ENCODE results near the gene ABI3BP.

ABI3BP gene

GRCh38 chr3:100725935-100726513 lies 267.2 kb downstream of the ABI3BP start:
- no peak for DNase-seq (ENCODE audit: low read depth in 2 of 2)

GRCh38 chr3:100720426-100720825 lies 272.8 kb downstream of the ABI3BP start:
- no peak for DNase-seq (ENCODE audit: low read depth in 2 of 2)

GRCh38 chr3:100719136-100719535 lies 274.1 kb downstream of the ABI3BP start:
- no peak for DNase-seq (ENCODE audit: low read depth in 2 of 2)

- DNase-seq (ENCODE audit: low read depth in 2 of 2), result no peak
Observed at GRCh38 chr3:100717637-100718487, 275.4 kb downstream of the ABI3BP start.

- no peak for DNase-seq (ENCODE audit: low read depth in 2 of 2)
Observed at GRCh38 chr3:100717063-100717462, 276.2 kb downstream of the ABI3BP start.

GRCh38 chr3:100715176-100715575 lies 278.0 kb downstream of the ABI3BP start:
- no peak for DNase-seq (ENCODE audit: low read depth in 2 of 2)

- peak; percentile 48 to 74 for DNase-seq (ENCODE audit: low read depth in 2 of 2)
Observed at GRCh38 chr3:100710261-100710968, 282.8 kb downstream of the ABI3BP start.

- peak in 1 of 2 donors; percentile 13 for DNase-seq (ENCODE audit: low read depth in 2 of 2)
Observed at GRCh38 chr3:100709842-100710260, 283.4 kb downstream of the ABI3BP start.

- peak; percentile 94 to 96 for DNase-seq (ENCODE audit: low read depth in 2 of 2)
Observed at GRCh38 chr3:100708989-100709841, 284.0 kb downstream of the ABI3BP start, which contains the start of gene TFG. Gene TFG, plus strand, starts transcription at chr3:100709494. Its CDS starts 4,192 bp downstream, at chr3:100713686.

GRCh38 chr3:100708644-100708988 lies 284.6 kb downstream of the ABI3BP start:
- DNase-seq (ENCODE audit: low read depth in 2 of 2), result no peak

GRCh38 chr3:100706365-100706764 lies 286.9 kb downstream of the ABI3BP start:
- DNase-seq (ENCODE audit: low read depth in 2 of 2), result no peak

- DNase-seq (ENCODE audit: low read depth in 2 of 2), result no peak
Observed at GRCh38 chr3:100703865-100704264, 289.4 kb downstream of the ABI3BP start.

GRCh38 chr3:100702980-100703345 lies 290.3 kb downstream of the ABI3BP start:
- no peak for DNase-seq (ENCODE audit: low read depth in 2 of 2)

- DNase-seq (ENCODE audit: low read depth in 2 of 2), result no peak
Observed at GRCh38 chr3:100702082-100702979, 290.9 kb downstream of the ABI3BP start.

- DNase-seq (ENCODE audit: low read depth in 2 of 2), result no peak
Observed at GRCh38 chr3:100700708-100701107, 292.5 kb downstream of the ABI3BP start.

Data from activated CD4-positive, alpha-beta T cell treated with anti-CD3 and anti-CD28 coated beads for 24 hours (primary cell).